Activated CD8-positive, alpha-beta memory T cell treated with anti-CD3 and anti-CD28 coated beads for 36 hours (primary cell): Measurements from ENCODE around the gene SSC4D. TPM values are rescaled to one million over a fixed set of nuclear protein-coding genes. Genes with fewer than 3 reads are reported as not detected.

ENCODE experiments used
- CTCF ChIA-PET: fragments of 350-600 bp; sonication (Branson Sonifier 250); formaldehyde crosslinking; loops from one replicate; lab custom pipeline; 2021; ENCODE audit warnings: antibody characterized with exemption; lab: Charles Lee
- POLR2A ChIA-PET: fragments of 350-600 bp; sonication (Branson Sonifier 250); formaldehyde crosslinking; loops from one replicate; lab custom pipeline; 2021; ENCODE audit warnings: antibody characterized with exemption; lab: Charles Lee
- total RNA-seq, 2 experiments: library from RNA; stranded (reverse); gene quantifications; one replicate each; pipeline ENCODE4 v1.2.3, GENCODE V29; 2021

SSC4D gene
- total RNA-seq, 2 experiments from 2014 or later = 0.40 to 0.63 TPM

DNA sequence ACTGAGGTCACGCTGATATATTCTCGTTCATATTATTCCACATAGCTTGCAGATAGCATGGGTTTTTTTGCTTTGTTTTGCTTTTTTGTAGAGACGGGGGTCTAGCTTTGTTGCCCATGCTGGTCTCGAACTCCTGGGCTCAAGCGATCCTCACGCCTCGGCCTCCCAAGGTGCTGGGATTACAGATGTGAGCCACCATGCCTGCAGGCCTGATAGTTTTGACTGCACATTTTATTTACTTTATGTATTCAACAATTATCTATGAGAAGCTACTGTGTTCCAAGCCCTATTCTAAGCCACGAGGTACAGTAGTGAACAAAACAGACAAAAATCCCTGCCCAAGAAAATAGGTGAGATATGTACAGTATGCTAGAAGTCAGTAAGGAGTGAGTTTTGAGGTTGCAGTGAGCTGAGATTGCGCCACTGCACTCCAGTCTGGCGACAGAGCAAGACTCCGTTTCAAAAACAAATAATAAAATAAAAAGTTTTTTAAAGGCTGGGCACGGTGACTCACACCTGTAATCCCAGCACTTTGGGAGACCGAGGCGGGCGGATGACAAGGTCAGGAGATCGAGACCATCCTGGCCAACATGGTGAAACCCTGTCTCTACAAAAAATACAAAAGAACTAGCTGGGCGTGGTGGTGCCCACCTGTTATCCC is 49.4 kb downstream of the SSC4D start:
- POLR2A ChIA-PET = interaction anchor here (3.5 kb wide), 1 partner anchor 42 kb away, joined by 34 read pairs; no protein-coding TSS in a partner anchor
- CTCF ChIA-PET = interaction anchor here (0.7 to 3.1 kb wide), 5 partner anchors 8 to 69 kb away, joined by 3 to 17 read pairs (median 4); no protein-coding TSS in a partner anchor

DNA sequence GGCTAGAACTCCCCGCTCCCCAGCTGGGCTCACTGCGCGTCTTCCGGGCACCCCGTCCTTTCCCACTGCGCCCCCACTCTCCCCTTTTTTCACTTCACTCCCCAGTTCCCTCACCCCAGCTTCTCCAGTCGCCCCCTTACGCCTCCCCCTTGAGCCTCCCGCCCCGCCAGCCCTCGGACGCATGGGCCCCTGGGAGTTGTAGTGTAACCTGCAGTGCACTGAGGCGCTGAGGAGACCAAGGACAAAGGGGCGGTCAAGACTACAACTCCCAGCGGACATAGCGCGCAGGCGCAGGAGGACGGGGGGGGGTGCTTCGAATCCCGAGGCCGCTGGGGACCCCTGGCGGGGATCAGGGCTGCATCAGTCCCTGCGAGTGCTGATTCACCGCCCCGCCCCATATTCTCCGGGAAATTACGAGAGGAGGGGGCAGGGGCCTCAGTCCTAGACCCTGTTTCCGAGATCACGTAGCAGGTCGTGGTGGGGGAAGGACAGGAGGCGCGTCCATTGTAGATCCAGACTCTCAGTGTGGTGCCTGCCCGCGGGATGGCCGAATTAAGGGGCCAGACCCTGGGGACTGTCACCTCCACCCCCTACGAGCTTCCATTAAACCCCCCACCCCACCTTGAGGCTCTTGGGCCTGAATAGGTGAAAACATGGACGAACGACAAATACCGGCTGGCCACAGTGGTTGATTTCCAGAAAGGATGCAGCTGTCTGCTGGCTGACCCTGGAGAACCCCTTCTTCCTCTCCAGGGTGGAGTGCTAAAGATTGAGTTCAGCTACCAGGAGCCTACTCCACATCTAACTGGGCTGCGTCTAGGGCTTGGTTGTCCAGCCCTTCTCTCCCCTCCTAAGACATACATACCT is 50.2 kb downstream of the SSC4D start:
- ChIA-PET CTCF (interaction anchor here (0.7 to 3.1 kb wide), 6 partner anchors 9 to 68 kb away, joined by 3 to 17 read pairs (median 4); partner anchors contain the start of gene HSPB1), POLR2A (interaction anchor here (0.5 to 3.5 kb wide), 6 partner anchors 16 to 763 kb away, joined by 3 to 34 read pairs (median 5); partner anchors contain the start of gene CCDC146)

DNA sequence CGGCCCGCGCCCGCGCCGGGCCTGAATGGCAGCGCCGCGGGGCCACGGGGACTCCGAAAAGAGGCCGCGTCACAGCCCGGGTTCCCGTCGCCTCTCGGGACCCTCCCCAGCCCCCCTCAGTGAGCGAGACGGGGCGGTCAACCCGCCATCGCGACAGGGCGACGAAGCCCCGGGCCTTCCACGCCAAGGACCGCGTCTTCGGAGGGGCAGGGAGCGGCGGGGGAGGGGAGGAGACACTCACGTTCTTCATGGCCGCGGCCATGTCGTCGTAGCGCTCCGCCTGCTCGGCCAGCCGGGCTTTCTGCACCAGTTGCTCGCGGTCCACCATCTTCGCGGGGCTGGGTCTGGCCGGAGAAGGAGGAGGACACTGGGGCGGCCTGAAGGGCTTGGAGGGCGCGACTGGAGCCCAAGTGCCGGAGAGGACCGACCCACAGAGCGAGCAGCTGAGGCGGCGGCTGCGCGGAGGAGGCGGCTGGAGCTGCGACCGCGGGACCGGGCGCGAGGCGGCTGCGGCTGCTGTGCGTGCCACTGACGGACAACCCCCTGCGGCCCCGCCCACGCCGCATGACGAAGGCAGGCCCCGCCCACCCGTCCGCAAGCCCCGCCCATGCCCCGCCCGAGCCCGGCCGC is 50.9 kb downstream of the SSC4D start, which contains the start of gene YWHAG:
Gene YWHAG (minus strand): TSS at position 511 of the 630 bp plus-strand sequence. CDS start 183 bp downstream, at position 328.
- ChIA-PET POLR2A (interaction anchor here (0.8 to 3.5 kb wide), 5 partner anchors 15 to 764 kb away, joined by 3 to 34 read pairs (median 5); partner anchors contain the start of gene CCDC146), CTCF (interaction anchor here (1.0 to 3.1 kb wide), 3 partner anchors 40 to 180 kb away, joined by 3 to 17 read pairs (median 3); partner anchors contain the start of gene HSPB1)

DNA sequence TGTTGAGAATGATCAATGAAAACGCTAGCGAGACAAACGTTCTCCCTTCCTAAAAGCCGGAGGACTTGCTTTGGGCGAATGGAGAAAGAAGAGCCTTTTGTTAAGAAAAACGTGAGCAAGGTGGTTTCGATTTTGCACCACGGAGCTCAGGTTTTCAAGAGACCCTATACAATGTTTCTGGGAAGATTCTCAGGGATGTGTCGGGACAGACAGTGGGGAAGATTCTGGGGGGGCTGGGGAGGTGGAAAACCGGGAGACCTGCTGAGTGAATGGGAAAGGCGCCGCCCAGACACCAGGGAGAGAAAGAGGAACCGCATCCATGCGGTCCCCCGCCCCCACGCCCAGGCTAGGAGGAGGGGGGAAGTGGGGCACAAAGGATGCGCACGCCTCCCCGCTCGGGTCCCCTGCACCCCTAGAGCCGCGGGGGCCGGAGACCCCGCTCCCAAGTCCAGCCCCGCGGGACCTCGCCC is 51.5 kb downstream of the SSC4D start:
- ChIA-PET CTCF (interaction anchor here (0.7 to 1.0 kb wide), 2 partner anchors 36 to 179 kb away, joined by 3 read pairs; no protein-coding TSS in a partner anchor), POLR2A (interaction anchor here (0.6 to 3.5 kb wide), 5 partner anchors 24 to 764 kb away, joined by 4 to 34 read pairs (median 5); partner anchors contain the start of gene CCDC146)

DNA sequence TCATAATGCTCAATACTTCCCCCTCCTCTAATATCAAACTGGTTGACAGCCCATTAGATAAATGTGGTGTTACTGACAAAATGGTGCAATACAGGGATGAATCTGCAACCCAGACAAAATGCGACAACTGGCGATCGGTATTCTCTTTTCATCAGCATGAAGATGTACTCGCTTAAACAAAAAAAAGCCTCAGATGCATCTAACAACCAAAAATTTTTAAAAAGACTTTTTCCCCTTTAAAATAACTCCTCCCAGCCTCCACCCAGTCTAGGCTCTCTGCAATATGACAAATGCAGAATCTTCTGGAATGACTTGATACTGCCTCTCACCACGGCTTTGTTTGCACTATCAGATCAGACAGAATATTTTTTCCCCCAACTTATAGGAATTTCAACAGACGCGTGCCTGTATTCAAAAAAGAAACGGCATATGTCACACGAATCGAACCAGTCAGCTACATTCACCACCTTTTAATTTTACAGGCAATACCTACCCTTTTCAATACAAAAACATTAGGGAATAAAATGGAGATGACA is 52.0 kb downstream of the SSC4D start:
- CTCF ChIA-PET = interaction anchor here (0.7 to 1.0 kb wide), 2 partner anchors 36 to 179 kb away, joined by 3 read pairs; no protein-coding TSS in a partner anchor
- POLR2A ChIA-PET = interaction anchor here (0.6 to 3.5 kb wide), 3 partner anchors 24 to 80 kb away, joined by 4 to 34 read pairs (median 5); no protein-coding TSS in a partner anchor

DNA sequence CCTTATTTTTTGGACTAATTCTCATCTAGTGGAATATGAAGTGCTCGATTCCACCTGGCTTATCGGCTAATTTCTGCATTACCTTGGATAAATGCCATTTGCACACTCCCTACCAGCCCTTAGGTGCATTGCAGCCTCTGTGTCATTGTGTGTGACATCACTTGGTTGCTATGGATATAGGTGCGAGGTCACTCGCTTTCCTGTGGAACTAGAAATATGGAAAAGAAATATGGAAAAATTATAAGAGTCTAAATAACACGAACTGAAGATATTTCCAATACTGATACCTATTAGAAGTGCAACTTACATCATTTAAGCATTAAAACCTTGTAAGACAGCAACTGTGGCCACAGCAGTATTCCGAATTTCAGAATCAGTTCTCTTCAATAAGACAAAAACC is 52.7 kb downstream of the SSC4D start:
- CTCF ChIA-PET = no interaction called here

DNA sequence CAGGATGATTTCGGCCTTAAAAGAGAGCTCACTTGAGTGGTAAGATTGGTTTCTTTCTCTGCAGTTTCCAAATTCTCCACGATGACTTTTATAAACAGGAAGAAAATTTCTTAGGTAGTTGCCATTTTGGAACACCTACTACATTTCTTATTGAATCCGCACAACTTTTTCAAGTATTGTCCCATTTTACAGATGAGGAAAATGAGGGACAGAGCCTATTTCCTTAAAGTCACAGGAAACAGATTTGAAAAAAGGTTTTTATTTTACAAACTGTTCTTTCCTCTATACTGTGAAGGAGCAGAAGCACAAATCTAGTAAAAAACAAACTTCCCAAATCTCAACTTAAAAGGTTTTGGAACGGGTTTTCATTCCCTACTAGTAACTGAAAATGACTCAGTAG is 53.4 kb downstream of the SSC4D start:
- CTCF ChIA-PET = no interaction called here
- POLR2A ChIA-PET = no interaction called here

More for the DNA sequence above, 52.7 kb downstream of the SSC4D start:
- POLR2A ChIA-PET = interaction anchor here (0.7 kb wide), 1 partner anchor 37 kb away, joined by 3 read pairs; no protein-coding TSS in a partner anchor

DNA sequence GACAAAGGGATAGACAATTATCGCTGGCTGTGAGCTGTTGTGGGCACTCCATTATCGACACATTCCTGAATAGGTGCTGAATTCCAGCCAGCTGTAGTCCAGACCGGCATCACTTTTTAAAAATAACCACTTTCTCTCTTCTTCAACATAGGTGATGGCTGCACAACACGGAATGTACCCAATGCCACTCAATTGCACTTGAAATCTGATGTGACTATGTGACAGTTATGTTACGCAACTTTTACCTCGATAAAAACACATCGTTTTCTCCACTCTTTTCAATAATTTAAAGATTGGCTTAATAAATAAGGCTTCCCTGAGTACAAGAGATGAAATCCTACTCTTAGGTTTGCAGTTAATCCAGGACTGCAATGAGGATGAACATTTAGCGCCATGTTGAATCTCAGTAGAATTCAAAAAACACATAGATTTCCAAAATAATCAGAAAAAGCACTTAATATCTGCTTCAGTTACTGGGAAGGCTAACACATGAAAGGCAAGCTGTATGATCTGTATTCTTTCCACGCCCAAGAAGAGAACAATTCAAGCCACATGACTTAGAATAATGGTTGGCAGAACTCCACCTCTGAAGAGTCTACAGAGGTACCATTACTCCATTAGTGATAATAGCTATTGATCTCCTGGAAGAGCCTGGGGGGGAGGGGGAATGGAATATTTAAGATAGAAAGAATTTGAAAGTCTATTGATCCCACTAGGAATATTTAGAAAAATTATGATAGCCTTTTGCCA is 54.3 kb downstream of the SSC4D start:
- POLR2A ChIA-PET = interaction anchor here (1.0 kb wide), 1 partner anchor 37 kb away, joined by 5 read pairs; no protein-coding TSS in a partner anchor
- CTCF ChIA-PET = interaction anchor here (0.6 to 1.8 kb wide), 3 partner anchors 10 to 229 kb away, joined by 3 to 6 read pairs (median 4); no protein-coding TSS in a partner anchor

DNA sequence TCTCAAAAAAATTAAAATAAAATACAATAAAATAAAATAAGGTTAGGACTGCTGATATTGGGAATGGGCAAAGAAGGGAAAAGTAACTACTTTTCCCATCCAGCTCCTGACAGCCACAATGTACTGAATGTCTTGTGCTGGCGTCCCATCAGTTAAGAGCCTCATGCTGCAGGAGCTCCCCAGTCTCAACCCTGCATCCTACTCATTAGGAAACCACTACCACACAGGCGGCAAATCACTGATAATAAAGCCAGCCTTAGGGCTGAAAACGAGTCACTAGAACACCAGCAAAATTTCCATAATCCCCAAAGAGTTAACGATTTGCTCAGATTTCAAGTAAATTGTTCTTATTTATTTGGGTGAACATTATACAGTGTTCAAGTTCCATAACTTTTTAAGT is 55.0 kb downstream of the SSC4D start:
- POLR2A ChIA-PET = interaction anchor here (1.0 kb wide), 1 partner anchor 36 kb away, joined by 5 read pairs; no protein-coding TSS in a partner anchor
- CTCF ChIA-PET = interaction anchor here (0.6 to 1.8 kb wide), 4 partner anchors 9 to 229 kb away, joined by 3 to 6 read pairs (median 4); no protein-coding TSS in a partner anchor

DNA sequence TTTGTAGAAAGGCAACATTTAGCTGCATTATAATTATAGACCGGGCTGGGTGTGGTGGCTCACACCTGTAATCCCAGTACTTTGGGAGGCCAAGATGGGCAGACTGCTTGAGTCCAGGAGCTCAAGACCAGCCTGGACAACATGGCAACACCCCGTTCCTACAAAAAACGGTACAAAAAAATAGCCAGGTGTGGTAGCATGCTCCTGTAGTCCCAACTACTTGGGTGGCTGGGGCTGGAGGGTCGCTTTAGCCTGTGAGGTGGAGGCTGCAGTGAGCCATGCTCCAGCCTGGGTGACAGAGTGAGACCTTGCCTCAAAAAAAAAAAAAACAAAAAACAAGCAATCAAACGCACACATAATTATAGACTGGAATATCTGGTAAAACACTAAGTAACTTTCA is 55.8 kb downstream of the SSC4D start:
- ChIA-PET CTCF (interaction anchor here (0.6 to 1.8 kb wide), 2 partner anchors 8 to 155 kb away, joined by 3 to 4 read pairs; no protein-coding TSS in a partner anchor), POLR2A (no interaction called here)

DNA sequence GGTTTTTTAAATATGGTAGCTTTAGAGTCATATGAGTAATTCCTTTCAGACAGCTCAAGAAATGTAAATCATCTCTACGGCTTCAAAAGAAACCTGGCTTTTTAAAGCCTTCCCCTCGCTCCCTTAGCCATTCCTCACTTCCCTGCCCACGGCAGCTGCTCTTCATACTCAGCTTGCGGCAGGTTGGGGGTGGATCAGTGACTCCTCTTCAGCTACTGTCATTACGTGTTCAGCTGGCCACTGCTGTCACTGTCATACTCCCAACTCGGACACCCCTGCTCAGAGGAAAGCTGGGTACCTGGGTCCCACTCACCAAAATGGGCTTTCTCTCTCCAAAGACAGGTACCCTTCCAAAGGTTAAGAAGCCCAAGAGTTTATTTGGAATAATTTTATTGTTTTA is 57.3 kb downstream of the SSC4D start:
- ChIA-PET POLR2A (interaction anchor here (1.6 kb wide), 2 partner anchors 24 to 34 kb away, joined by 5 to 8 read pairs; no protein-coding TSS in a partner anchor), CTCF (interaction anchor here (1.0 kb wide), 1 partner anchor 40 kb away, joined by 4 read pairs; no protein-coding TSS in a partner anchor)

DNA sequence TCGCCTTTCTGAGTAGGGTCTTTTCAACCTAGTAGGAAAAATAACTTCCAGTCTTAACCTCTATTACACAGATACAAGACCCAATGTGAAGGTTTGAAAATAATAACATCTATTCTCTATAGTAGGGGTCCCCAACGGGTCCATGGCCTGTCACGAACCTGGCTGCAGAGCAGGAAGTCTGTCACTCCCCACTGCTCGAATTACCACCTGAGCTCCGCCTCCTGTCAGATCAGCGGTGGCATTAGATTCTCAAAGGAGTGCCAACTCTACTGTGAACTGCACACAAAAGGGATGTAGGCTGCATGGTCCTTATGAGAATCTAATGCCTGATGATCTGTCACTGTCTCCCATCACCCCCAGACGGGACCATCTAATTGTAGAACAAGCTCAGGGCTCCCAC is 58.1 kb downstream of the SSC4D start:
- CTCF ChIA-PET = interaction anchor here (1.0 kb wide), 1 partner anchor 39 kb away, joined by 4 read pairs; no protein-coding TSS in a partner anchor
- POLR2A ChIA-PET = interaction anchor here (1.6 kb wide), 2 partner anchors 23 to 33 kb away, joined by 5 to 8 read pairs; no protein-coding TSS in a partner anchor

DNA sequence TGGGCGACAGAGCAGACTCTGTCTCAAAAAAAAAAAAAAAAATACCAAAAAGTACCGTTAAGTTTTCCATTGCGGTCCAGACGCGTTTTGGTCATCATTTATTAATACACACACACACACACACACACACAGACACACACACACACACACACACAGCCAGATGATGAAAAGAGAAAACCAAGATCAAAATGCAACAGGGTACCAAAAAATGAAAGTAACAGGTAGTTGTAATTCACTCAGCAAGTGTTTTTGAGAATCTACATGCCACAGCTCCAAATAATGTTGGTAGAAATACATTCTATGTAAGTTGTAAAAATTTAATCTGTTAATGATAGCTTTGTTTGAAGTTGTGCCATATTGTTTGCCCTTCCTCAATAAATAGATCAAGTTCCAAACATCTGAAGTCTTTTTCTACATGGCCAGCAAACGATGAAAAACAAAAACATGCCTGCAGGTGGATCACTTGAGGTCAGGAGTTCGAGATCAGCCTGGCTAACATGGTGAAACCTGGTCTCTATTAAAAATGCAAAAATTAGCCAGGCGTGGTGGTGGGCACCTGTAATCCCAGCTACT is 60.1 kb downstream of the SSC4D start:
- POLR2A ChIA-PET = no interaction called here
- CTCF ChIA-PET = interaction anchor here (1.1 kb wide), 1 partner anchor 36 kb away, joined by 3 read pairs; no protein-coding TSS in a partner anchor

DNA sequence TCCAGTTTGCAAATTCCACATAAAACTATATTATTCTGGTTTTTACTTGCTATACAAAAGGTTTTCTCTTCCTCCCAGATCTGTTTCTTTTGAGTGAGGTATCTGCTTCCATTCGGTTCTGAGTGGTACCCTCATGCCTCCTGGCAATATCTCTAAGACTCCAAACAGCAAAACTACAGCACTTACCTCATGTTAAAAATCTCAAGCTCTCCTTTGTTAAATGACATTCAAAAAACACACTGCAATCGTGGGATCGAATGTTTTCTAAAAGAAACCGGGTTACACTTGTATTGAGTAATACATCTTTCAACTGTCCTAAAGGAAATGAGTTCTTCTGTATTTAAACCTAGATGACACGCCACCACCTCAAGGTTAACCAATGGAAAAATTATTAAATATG is 61.8 kb downstream of the SSC4D start:
- POLR2A ChIA-PET = interaction anchor here (0.6 kb wide), 1 partner anchor 29 kb away, joined by 3 read pairs; no protein-coding TSS in a partner anchor
- CTCF ChIA-PET = interaction anchor here (0.6 kb wide), 1 partner anchor 27 kb away, joined by 3 read pairs; no protein-coding TSS in a partner anchor

DNA sequence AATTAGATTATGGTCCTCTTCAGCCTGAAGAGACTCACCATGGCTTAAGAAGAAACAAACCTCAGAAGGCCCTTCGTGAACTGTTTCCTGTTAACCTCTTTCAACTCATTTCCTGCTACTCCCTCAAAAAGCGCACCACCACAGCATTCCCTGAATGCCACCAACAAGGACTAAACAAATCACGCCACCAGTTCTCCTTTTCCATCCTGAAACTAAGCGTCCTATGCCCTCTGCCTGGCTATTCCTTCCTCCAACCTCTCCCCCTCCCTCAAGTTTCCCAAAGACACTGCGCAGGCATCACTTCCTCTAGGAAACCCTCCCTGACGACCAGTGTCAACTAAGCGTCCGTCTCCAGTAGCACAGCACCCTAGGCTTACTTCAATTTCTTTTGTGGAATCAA is 62.7 kb downstream of the SSC4D start:
- CTCF ChIA-PET = no interaction called here
- POLR2A ChIA-PET = no interaction called here

DNA sequence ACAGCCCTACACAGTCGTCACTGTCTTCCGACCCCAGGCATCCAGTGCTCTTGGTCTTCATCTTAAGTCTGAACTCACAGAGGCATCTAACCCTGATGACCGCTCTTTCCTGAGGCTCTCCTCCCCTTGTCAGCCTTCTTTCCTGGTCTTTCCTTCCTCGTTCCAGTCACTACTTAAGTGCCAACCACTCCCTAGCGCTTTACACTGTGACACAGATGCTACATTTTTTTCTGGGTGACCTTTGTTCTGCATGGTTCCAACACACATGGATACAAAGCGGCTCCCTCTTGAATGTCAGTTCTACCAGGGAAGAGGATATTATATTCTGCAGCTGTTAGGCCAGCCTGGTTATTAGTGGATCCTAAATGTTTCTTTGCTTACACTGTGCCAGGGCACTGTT is 63.4 kb downstream of the SSC4D start:
- ChIA-PET POLR2A (no interaction called here), CTCF (interaction anchor here (1.1 kb wide), 1 partner anchor 9 kb away, joined by 4 read pairs; no protein-coding TSS in a partner anchor)
